Midbrain (tissue), 1 donor: ENCODE data around the gene COA3.
A peak's percentile ranks its signal among the peaks of the same experiment; 100 is the strongest.

Experiments used
- DNase-seq: peaks from one replicate; lab custom pipeline; 2025; lab: John Stamatoyannopoulos, UW

The COA3 gene, protein sequence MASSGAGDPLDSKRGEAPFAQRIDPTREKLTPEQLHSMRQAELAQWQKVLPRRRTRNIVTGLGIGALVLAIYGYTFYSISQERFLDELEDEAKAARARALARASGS

GRCh38 chr17:42798383-42799380 lies at the start of gene COA3, which contains the start of gene CNTD1:
COA3 (minus strand) TSS chr17:42798704; CDS start chr17:42798681, 23 bp downstream.
CNTD1 (plus strand) TSS chr17:42798861; CDS start chr17:42799068, 207 bp downstream.
- peak; percentile 83 for DNase-seq

DNA sequence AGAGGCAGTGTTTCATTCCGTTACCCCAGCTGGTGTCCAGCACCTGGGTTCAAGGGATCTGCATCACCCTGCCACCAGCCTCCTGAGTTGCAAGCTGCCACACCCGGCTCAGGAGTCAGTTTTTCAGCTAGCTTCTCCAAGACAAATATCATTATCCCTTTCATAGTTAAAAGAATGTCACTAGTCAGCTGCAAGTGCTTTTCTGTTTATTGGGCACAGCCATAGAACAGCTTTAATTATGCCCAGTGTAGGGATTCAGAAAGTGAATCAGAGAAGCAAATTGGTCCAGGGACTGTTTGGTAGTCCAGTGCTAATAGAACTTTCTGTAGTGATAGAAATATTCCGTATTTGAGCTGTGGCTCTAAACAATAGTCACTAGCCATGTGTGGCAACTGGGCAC lies 49.6 kb upstream of the COA3 start:
- no peak for DNase-seq

DNA sequence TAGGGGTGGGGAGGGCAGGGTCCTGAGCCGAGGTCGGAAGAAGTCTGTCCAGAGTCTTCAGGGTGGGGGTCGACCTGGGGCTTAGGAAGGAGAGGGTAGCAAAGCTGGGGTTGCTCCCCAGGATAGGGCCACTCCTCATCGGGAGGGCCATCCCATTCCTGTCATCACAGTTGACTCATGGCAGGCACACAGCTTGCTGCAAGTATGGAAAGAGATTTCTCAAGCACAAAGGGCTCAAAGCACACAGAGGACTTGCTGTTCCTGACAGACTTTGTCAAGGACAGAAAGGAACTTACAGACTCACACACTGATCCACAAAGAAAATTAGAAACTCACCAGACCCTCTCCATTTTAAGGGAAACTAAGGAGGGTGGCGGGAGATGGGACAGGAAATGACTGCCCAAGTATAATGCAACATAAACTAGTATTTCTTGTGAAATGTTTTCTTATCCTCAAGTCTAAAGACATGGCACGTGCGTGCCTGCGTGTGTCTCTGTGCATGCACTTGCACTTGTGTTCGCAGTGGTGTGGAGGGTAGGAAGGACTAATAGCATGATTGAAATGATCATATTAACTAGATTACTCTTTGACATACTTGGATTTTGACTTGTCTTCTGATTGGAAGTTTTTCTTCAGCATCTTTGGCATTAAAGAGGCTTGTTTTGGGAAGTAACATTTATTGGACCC lies 48.2 kb upstream of the COA3 start:
- no peak for DNase-seq

DNA sequence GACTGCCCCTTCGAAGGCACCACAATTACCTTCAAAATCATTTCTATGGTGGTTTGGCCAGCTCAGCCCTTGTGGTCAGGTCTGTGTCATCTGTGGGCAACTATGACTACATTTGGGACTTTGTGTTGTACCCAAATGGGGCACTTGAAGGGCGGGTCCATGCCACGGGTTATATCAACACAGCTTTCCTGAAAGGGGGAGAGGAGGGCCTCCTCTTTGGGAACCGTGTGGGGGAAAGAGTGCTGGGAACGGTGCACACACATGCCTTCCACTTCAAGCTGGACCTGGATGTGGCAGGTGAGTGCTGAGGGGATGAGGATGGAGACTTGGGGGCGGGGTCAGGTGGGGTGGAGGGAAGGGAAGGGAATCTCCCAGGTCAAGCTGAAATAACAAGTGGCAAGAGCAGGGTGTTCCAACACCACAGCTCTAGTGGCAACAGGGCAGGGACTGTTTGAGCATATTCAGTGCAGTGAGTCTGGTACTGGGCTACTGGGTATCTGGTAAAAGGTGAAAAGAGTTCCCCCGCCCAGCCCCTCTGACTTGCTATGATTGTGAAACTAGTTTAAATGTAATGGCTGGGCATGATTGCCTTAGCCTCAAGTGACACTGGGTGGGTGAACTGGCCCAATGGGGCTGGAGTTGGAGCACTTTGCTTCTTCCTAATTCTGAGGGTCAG lies 47.6 kb upstream of the COA3 start:
- DNase-seq = no peak

DNA sequence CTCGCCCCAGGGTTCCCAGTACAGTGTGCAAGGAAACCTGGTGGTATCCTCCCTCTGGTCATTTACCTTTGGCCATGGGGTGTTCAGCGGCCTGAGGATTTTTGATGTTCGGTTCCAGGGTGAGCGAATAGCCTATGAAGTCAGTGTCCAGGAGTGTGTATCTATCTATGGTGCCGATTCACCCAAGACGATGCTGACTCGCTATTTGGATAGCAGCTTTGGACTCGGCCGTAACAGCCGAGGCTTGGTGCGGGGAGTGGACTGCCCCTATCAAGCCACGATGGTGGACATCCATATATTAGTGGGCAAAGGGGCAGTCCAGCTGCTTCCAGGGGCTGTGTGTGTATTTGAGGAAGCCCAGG lies 47.0 kb upstream of the COA3 start:
- no peak for DNase-seq

DNA sequence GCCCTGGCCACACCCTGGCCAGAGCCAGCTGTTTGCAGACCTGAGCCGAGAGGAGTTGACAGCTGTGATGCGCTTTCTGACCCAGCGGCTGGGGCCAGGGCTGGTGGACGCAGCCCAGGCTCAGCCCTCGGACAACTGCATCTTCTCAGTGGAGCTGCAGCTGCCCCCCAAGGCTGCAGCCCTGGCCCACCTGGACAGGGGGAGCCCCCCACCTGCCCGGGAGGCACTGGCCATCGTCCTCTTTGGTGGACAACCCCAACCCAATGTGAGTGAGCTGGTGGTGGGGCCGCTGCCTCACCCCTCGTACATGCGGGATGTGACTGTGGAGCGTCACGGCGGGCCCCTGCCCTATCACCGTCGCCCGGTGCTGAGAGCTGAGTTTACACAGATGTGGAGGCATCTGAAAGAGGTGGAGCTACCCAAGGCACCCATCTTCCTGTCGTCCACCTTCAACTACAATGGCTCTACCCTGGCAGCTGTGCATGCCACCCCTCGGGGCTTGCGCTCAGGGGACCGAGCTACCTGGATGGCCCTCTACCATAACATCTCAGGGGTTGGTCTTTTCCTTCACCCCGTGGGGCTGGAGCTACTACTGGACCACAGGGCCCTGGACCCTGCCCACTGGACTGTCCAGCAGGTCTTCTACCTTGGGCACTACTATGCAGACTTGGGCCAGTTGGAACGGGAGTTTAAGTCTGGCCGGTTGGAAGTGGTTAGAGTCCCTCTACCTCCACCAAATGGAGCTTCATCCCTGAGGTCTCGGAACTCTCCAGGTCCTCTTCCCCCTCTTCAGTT lies 46.5 kb upstream of the COA3 start:
- DNase-seq = no peak

DNA sequence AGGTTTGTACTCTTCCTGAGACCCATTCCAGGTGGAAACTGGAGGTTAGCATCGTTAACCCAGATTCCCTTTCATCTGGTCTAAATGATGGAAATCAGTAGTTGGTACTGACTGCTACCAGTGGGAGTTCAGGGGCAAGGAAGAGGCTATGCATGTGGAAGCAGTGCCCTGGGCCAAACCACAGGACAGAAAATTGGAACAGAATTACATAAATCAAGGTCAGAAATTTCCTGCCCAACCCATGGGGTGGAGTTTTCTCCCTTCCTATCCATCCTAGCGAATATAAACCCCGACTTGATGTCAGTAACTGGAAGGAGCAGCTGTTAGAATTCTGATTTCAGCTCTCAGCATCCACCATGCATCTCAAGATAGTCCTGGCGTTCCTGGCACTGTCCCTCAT lies 45.8 kb upstream of the COA3 start, which contains the start of gene AOC2:
Gene AOC2 (plus strand): TSS at position 310 of the 400 bp plus-strand sequence. CDS start 47 bp downstream, at position 357.
- DNase-seq = no peak

- peak; percentile 58 for DNase-seq
Observed at GRCh38 chr17:42843358-42843934, 44.9 kb upstream of the COA3 start.

DNA sequence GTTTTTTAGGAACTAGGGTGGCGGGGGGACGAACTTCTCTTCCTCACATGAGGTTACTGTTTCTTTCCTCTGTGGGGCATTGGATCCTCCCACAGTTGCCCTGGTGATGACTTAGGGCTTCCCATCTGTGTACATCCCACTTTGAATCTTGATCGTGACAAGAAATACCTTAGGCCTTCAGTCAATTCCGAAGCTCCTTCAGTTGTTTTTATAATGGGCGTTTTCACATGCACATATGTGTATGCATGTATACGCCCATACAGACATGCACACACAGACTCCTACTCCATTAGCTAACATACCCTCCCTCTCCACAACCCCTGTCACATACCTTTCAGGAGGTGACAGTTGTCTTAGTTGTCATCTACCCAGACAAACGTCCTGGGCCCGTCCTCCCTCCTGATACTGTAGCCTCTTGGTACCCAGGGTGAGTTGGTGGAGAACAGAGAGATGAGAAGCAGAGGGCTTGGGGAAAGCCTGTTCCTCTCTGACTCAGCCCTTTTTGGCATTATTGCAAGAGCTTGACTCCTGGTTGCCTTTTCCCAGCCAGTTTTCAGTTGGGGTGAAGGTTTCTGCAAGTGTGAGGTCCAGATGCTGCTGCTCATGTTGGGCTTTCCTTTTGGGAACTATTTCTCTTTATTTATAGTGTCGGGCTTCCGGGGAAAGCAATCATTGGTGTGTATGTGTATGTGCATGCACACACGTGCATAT lies 43.6 kb upstream of the COA3 start:
- no peak for DNase-seq

GRCh38 chr17:42835732-42836131 lies 37.2 kb upstream of the COA3 start:
- no peak for DNase-seq

GRCh38 chr17:42833767-42834422 lies 35.4 kb upstream of the COA3 start:
- no peak for DNase-seq

DNA sequence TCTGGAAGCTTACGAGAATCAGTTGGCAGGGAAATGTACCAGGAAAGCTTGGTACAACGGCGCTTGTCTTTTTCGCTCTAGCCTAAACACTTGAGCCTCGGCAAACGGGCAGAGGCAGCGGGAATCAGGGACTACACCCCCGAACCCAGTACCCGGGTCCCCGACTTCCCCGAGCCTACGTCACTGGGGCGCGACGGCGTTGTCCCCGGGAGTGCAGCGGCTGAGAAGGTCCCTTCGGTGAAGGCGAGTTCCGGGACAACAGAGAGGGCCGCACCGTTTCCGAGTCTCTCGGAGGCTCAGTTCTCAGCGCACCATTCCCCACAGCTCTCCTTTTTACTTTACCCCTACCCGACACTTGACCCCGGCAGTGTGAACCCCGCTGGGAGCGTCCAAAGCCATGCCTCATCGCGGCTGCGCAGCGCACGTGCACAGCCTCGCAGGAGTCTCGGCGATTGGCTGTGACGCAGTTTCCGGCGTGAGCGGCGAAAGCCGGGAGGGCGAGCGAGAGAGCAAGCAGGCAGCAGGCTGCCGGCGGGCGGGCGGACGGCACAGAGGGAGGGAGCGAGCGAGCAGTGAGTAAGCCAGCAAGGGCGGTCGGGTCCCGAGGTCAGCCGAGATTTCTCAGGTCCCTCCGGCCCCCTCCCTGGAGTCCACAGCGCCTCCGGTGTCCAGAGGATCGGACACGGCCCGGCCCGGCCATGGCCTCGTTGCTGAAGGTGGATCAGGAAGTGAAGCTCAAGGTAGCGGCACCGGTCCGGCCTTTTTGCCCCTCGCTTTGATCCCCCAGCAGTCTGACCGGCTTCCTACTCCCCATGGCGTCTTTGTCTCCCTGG lies 34.6 kb upstream of the COA3 start, which contains the start of gene PSME3:
Gene PSME3 (plus strand): TSS at position 464 of the 833 bp plus-strand sequence. CDS start 235 bp downstream, at position 699.
- peak; percentile 93 for DNase-seq

- DNase-seq = no peak
Observed at GRCh38 chr17:42832213-42832933, 33.9 kb upstream of the COA3 start.

GRCh38 chr17:42830971-42831370 lies 32.5 kb upstream of the COA3 start:
- no peak for DNase-seq

GRCh38 chr17:42827472-42827871 lies 29.0 kb upstream of the COA3 start:
- no peak for DNase-seq

DNA sequence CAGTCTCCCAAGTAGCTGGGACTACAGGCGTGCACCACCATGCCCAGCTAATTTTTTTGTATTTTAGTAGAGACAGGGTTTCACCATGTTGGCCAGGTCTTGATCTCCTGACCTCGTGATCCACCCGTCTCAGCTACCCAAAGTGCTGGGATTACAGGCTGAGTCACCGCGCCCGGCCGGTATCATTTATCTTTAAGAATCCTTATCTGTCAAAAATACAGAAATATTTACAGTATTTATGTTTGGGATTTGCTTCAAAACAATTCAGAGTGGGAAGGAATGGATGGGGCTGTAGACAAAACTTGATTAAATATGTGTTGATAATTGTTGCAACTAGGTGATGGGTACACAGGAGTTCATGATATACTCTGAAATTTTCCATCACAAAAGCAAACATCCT lies 22.7 kb upstream of the COA3 start:
- no peak for DNase-seq

DNA sequence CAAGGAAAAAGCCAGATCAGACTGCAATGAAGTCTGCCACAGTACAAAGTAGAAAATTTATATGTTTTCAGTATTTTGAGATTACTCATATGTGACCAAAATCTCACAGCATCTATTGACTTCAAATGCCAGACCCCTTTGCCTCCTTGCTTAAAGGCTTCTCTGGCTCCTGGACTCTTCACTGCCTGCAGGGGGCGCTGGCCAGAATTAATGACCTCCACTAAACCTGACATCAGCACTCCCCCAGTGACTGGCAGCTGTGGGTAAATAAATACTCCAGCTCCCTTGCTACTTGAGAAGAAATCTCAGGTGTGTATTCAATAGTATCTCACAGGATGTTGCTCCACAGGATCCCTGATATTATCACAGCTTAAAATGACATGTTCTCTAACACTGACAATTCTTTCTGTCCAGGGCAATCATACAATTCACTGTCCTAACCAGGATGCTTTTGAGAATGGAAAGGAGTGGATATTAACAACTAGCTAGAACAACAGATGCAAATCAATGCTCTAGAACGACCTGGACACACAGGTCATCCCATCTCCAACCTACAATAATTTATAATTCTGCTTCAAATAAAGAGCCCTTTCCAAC lies 21.5 kb upstream of the COA3 start:
- DNase-seq = no peak

GRCh38 chr17:42818379-42818778 lies 19.9 kb upstream of the COA3 start:
- no peak for DNase-seq
